K562 (cell line): Measurements from ENCODE around the gene ZEB2. TPM values are rescaled to one million over a fixed set of nuclear protein-coding genes. Genes with fewer than 3 reads are reported as not detected.

Experiments
- ATAC-seq: fragments of 200-7000 bp; cut with Tn5 transposase; 3 replicates; pipeline ENCODE4 v1.9.1; 2020; ENCODE audit warnings: moderate library complexity
- BruUV-seq: library from RNA; stranded (reverse); fragments of 400-500 nt; replicated peaks from 2 replicates; lab custom pipeline; 2021; lab: Mats Ljungman, UMichigan
- CTCF ChIA-PET: fragments of 300-600 bp; formaldehyde crosslinking; extraction: SDS; loops from one replicate; lab custom pipeline; 2021; ENCODE audit warnings: low intra/inter-chr PET ratio; lab: Yijun Ruan, JAX
- POLR2A ChIA-PET: fragments of 300-600, 350-650 bp; sonication (Branson Sonifier 250); formaldehyde crosslinking; extraction: SDS; loops from one replicate; lab custom pipeline; 2021; ENCODE audit warnings: antibody characterized with exemption, inconsistent platforms; lab: Yijun Ruan, JAX
- DNase-seq, 4 experiments: peaks; one replicate each; pipeline versions ENCODE4 v3.0.0 to v3.0.0-alpha.2; 2011 to 2018; ENCODE audit warnings: low spot score in 3 of 4, mixed read lengths in 3 of 4; ENCODE audit errors: extremely low read depth in 1 of 4
- FAIRE-seq: peaks from 2 replicates; lab custom pipeline; 2011; peaks lifted over from hg19 to GRCh38; lab: Jason Lieb, UNC
- H2AFZ ChIP-seq: 2 replicates; pipeline ENCODE4 v1.6.0; 2011; ENCODE audit warnings: low read depth, low read length, control low read depth, inconsistent platforms
- H3K27ac ChIP-seq: fragments of 200-600 bp; 3 replicates; pipeline ENCODE4 v1.8.0; 2011; ENCODE audit warnings: low read depth, mild to moderate bottlenecking, control low read depth, inconsistent platforms, low read length, moderate library complexity, mixed read lengths; ENCODE audit errors: extremely low read depth
- H3K27me3 ChIP-seq, 2 experiments: fragments of 300-600 bp in 1 of 2; 2 replicates in 1 of 2; 3 replicates in 1 of 2; pipeline versions ENCODE4 v1.6.0 to v1.8.0; 2011; ENCODE audit warnings: inconsistent platforms in 2 of 2, low read length in 2 of 2, mild to moderate bottlenecking in 1 of 2, mixed read lengths in 1 of 2, moderate library complexity in 1 of 2; ENCODE audit not compliant: control insufficient read depth in 2 of 2, insufficient read depth in 2 of 2
- H3K36me3 ChIP-seq: fragments of 300-600 bp; 3 replicates; pipeline ENCODE4 v1.8.0; 2011; ENCODE audit warnings: mild to moderate bottlenecking, low read length, inconsistent platforms; ENCODE audit not compliant: control insufficient read depth, insufficient read depth
- H3K4me1 ChIP-seq, 2 experiments: fragments of 200-600 bp in 1 of 2; replicated peaks in 1 of 2; 2 replicates in 1 of 2; 3 replicates in 1 of 2; pipeline versions ENCODE4 v1.5.1 to v1.8.0; 2011; ENCODE audit warnings: inconsistent platforms in 2 of 2, low read length in 2 of 2, mild to moderate bottlenecking in 1 of 2, mixed read lengths in 1 of 2, moderate library complexity in 1 of 2; ENCODE audit not compliant: control insufficient read depth in 2 of 2, insufficient read depth in 2 of 2
- H3K4me2 ChIP-seq: 2 replicates; pipeline ENCODE4 v1.6.1; 2011; ENCODE audit warnings: low read length, control low read depth, inconsistent platforms, mixed read lengths; ENCODE audit not compliant: insufficient read depth
- H3K4me3 ChIP-seq: fragments of 200-600 bp; sonication (generic), shearing (Covaris generic); 2 replicates; pipeline ENCODE4 v1.5.1; 2016; ENCODE audit warnings: control low read depth, inconsistent platforms
- H3K79me2 ChIP-seq: fragments of 200-600 bp; 3 replicates; pipeline ENCODE4 v1.8.0; 2011; ENCODE audit warnings: low read length, inconsistent platforms; ENCODE audit not compliant: control insufficient read depth, insufficient read depth
- H3K9ac ChIP-seq, 2 experiments: 2 replicates each; pipeline versions ENCODE4 v1.6.0 to v1.6.1; 2011; ENCODE audit warnings: low read depth in 2 of 2, low read length in 2 of 2, control low read depth in 1 of 2, inconsistent platforms in 1 of 2, mild to moderate bottlenecking in 1 of 2, mixed read lengths in 1 of 2; ENCODE audit not compliant: insufficient read depth in 1 of 2
- H3K9me1 ChIP-seq: one replicate; pipeline ENCODE4 v1.6.0; 2011; ENCODE audit warnings: inconsistent platforms, mild to moderate bottlenecking, low read length, moderate library complexity; ENCODE audit not compliant: control insufficient read depth, insufficient read depth
- H3K9me3 ChIP-seq: replicated peaks from 2 replicates; pipeline ENCODE4 v1.5.1; 2011; ENCODE audit warnings: low read depth, low read length, inconsistent platforms; ENCODE audit not compliant: control insufficient read depth, insufficient read depth
- H4K20me1 ChIP-seq: replicated peaks from 2 replicates; pipeline ENCODE4 v1.6.1; 2011; ENCODE audit warnings: low read length, inconsistent platforms, mixed read lengths; ENCODE audit not compliant: control insufficient read depth, insufficient read depth
- ATF2 ChIP-seq: sonication (generic); formaldehyde crosslinking; IDR thresholded peaks from 2 replicates; pipeline ENCODE4 v1.8.1; 2022; ENCODE audit warnings: missing genetic modification reagents
- BDP1 ChIP-seq: IDR thresholded peaks from 3 replicates; pipeline ENCODE4 v1.6.1; 2011; ENCODE audit not compliant: insufficient read length, insufficient read depth
- CHD4 ChIP-seq: fragments of 200-600 bp; sonication (generic); IDR thresholded peaks from 3 replicates; pipeline ENCODE4 v1.6.1; 2012; ENCODE audit warnings: low read depth, mild to moderate bottlenecking, mixed read lengths, low read length, inconsistent platforms; ENCODE audit not compliant: insufficient read depth, insufficient replicate concordance, poor library complexity, severe bottlenecking
- DACH1 ChIP-seq: fragments of 450-650 bp; IDR thresholded peaks from 2 replicates; pipeline ENCODE4 v1.6.1; 2018; ENCODE audit not compliant: partially characterized antibody
- EP400 ChIP-seq: fragments of 450-650 bp; IDR thresholded peaks from 2 replicates; pipeline ENCODE4 v1.6.1; 2017; ENCODE audit warnings: antibody characterized with exemption, mild to moderate bottlenecking, moderate library complexity
- GABPB1 ChIP-seq: sonication (generic); formaldehyde crosslinking; IDR thresholded peaks from 2 replicates; pipeline ENCODE4 v1.8.0; 2022; ENCODE audit warnings: mild to moderate bottlenecking, missing genetic modification reagents
- KDM1A ChIP-seq, 2 experiments: fragments of 450-650 bp; IDR thresholded peaks; 2 replicates each; pipeline ENCODE4 v1.6.1; 2016; ENCODE audit warnings: mild to moderate bottlenecking in 2 of 2
- MCM5 ChIP-seq: fragments of 450-650 bp; IDR thresholded peaks from 2 replicates; pipeline ENCODE4 v1.6.1; 2016; ENCODE audit warnings: low read depth
- POLR2AphosphoS2 ChIP-seq: IDR thresholded peaks from 2 replicates; pipeline ENCODE4 v1.6.1; 2012; ENCODE audit warnings: low read length, improper control_type of control experiment
- RAD51 ChIP-seq: fragments of 450-650 bp; IDR thresholded peaks from 2 replicates; pipeline ENCODE4 v1.7.1; 2016; ENCODE audit warnings: low read depth, mild to moderate bottlenecking, borderline replicate concordance
- RBM22 ChIP-seq: fragments of 200-400 bp; formaldehyde crosslinking; IDR thresholded peaks from 2 replicates; pipeline ENCODE4 v1.6.1; 2018; ENCODE audit warnings: low read length, low read depth; ENCODE audit not compliant: poor library complexity, severe bottlenecking
- SAFB2 ChIP-seq: fragments of 200-400 bp; formaldehyde crosslinking; IDR thresholded peaks from 2 replicates; pipeline ENCODE4 v1.6.1; 2018; ENCODE audit warnings: borderline replicate concordance, low read length, low read depth, moderate library complexity; ENCODE audit not compliant: severe bottlenecking
- SREBF2 ChIP-seq: sonication (generic); formaldehyde crosslinking; IDR thresholded peaks from 2 replicates; pipeline ENCODE4 v1.4.0; 2020; ENCODE audit warnings: mild to moderate bottlenecking, missing genetic modification reagents
- THAP7 ChIP-seq: fragments of 250-450 bp; sonication (Bioruptor Pico); IDR thresholded peaks from 2 replicates; pipeline ENCODE4 v1.5.0; 2021
- ZC3H8 ChIP-seq: fragments of 450-650 bp; IDR thresholded peaks from 2 replicates; pipeline ENCODE4 v1.6.1; 2017
- ZNF655 ChIP-seq: fragments of 250-450 bp; sonication (Bioruptor Pico); IDR thresholded peaks from 2 replicates; pipeline ENCODE4 v1.5.0; 2021
- WGBS: fragments of 100-300 bp; shearing (Covaris generic); methylation state at CpG from one replicate; pipeline ENCODE4 v1.1.6; 2016; ENCODE audit warnings: low coverage, mixed read lengths; ENCODE audit not compliant: insufficient coverage; ENCODE audit errors: missing lambda C conversion rate; 5-methylcytosine and 5-hydroxymethylcytosine counted together
- in situ Hi-C: fragments of 300-500 bp; cut with MboI; formaldehyde crosslinking; loops from 4 replicates; pipeline ENCODE4 v1.15.0; 2018; ENCODE audit warnings: inconsistent platforms, mixed read lengths
- intact Hi-C: fragments of 100-400 bp; cut with micrococcal nuclease; formaldehyde crosslinking; loops from 2 replicates; pipeline ENCODE4 v1.14.2; 2022
- polyA plus RNA-seq, 8 experiments: library from polyadenylated mRNA; depleted of rRNA in 4 of 8; stranded (reverse) in 5 of 8; unstranded in 3 of 8; fragments of >200 nt; fragmentation: Nextera tagmentation in 2 of 8; fragmentation: Illumina TruSeq in 1 of 8; extraction: Ambion mirVana in 2 of 8; extraction: Trizol in 1 of 8; gene quantifications; 2 replicates each; pipeline versions ENCODE4 v1.2.1 to v1.2.3, GENCODE V29; 2011 to 2014; ENCODE audit warnings: inconsistent platforms in 1 of 8, missing spikeins in 1 of 8
- total RNA-seq, 7 experiments: library from RNA; depleted of rRNA in 6 of 7; stranded (reverse); fragments of >200 nt in 6 of 7; fragmentation: Illumina TruSeq in 2 of 7; extraction: Trizol in 2 of 7; gene quantifications; 2 replicates each; pipeline versions ENCODE4 v1.2.1 to v1.2.3, GENCODE V29; 2011 to 2021; ENCODE audit warnings: low replicate concordance in 1 of 7

The ZEB2 gene
- total and polyA plus RNA-seq, 9 of the 15 experiments (the other 6 are each of a cell fraction or from before 2014, with no cell fraction given) = 15.1 to 113 (median 72.3) TPM

GRCh38 chr2:144456680-144457079 lies 63.2 kb downstream of the ZEB2 start:
- intact Hi-C loops (loop anchor here (5.0 kb wide), 1 partner anchor 126 kb away; no protein-coding TSS in a partner anchor), in situ Hi-C loops (no loop called here)
- peak in 2 of 4 experiments; percentile 46 to 62 for DNase-seq
- H3K9me1 ChIP-seq = no peaks in the 10 kb centered on the region
- no peak overlapping the region for H3K4me2 ChIP-seq
- no peaks in the 10 kb centered on the region for H3K9me3 ChIP-seq
- no peak overlapping the region for H3K9ac ChIP-seq
- no peak overlapping the region for H3K27ac ChIP-seq
- H3K4me3 ChIP-seq = no peak overlapping the region
- FAIRE-seq = peak; percentile 65
- WGBS = 16% methylated on average over 3 of the region's 3 CpGs
- H3K79me2 ChIP-seq = peaks cover 100% of the 10 kb centered on the region
- BruUV-seq = no TSS peak
- H3K4me1 ChIP-seq = peaks cover 5 to 84% of the 10 kb centered on the region in 2 experiments; a peak in 4 of 5 replicates
- POLR2A ChIA-PET = interaction anchor here (0.8 to 1.4 kb wide), 2 partner anchors 13 to 42 kb away, joined by 3 to 4 read pairs; no protein-coding TSS in a partner anchor
- CTCF ChIA-PET = no interaction called here
- peaks cover 74% of the 10 kb centered on the region for H3K36me3 ChIP-seq
- H3K27me3 ChIP-seq = no peaks in the 10 kb centered on the region
- ATAC-seq = peak; percentile 69
- no peak overlapping the region for H2AFZ ChIP-seq
- peaks cover 34% of the 10 kb centered on the region for H4K20me1 ChIP-seq
- TF ChIP-seq ATF2 (CRISPR knock-in tag) = no peak
- TF ChIP-seq ZNF655 (CRISPR knock-in tag) = no peak
- TF ChIP-seq SAFB2 = no peak
- no peak for TF ChIP-seq THAP7 (CRISPR knock-in tag)
- no peak for TF ChIP-seq ZC3H8
- TF ChIP-seq SREBF2 = no peak
- TF ChIP-seq EP400 = no peak
- no peak for TF ChIP-seq BDP1
- TF ChIP-seq MCM5 = no peak
- TF ChIP-seq RBM22 = no peak
- no peak for TF ChIP-seq KDM1A (IDR thresholded peaks at IDR 0.05)
- TF ChIP-seq GABPB1 = no peak
- no peak for TF ChIP-seq POLR2AphosphoS2
- TF ChIP-seq RAD51 = peak; percentile 20; the same call in 1 of the 2 replicates
- TF ChIP-seq CHD4 = no peak
- TF ChIP-seq DACH1 = no peak
